GM19324 (cell line): ENCODE measurements around the gene LAMB3.
A peak's percentile ranks its signal among the peaks of the same experiment; 100 is the strongest.

Experiments
- ATAC-seq: cut with Tn5 transposase; IDR thresholded peaks from one replicate; pipeline ENCODE4 v1.9.1; 2021; ENCODE audit warnings: mild to moderate bottlenecking, moderate library complexity; ENCODE audit not compliant: unreplicated experiment, low FRiP score

Gene LAMB3

GRCh38 chr1:209662879-209663327, 10.7 kb upstream of the LAMB3 start:
- ATAC-seq: no peak

- ATAC-seq: no peak
These were observed 8.8 kb upstream of the LAMB3 start for GRCh38 chr1:209661071-209661470.

- ATAC-seq: no peak
These were observed 7.7 kb upstream of the LAMB3 start for GRCh38 chr1:209659909-209660308.

- no peak for ATAC-seq
These were observed 5.7 kb upstream of the LAMB3 start for GRCh38 chr1:209657918-209658317.

- ATAC-seq: no peak
These were observed 5.1 kb upstream of the LAMB3 start for GRCh38 chr1:209657140-209657879.

DNA sequence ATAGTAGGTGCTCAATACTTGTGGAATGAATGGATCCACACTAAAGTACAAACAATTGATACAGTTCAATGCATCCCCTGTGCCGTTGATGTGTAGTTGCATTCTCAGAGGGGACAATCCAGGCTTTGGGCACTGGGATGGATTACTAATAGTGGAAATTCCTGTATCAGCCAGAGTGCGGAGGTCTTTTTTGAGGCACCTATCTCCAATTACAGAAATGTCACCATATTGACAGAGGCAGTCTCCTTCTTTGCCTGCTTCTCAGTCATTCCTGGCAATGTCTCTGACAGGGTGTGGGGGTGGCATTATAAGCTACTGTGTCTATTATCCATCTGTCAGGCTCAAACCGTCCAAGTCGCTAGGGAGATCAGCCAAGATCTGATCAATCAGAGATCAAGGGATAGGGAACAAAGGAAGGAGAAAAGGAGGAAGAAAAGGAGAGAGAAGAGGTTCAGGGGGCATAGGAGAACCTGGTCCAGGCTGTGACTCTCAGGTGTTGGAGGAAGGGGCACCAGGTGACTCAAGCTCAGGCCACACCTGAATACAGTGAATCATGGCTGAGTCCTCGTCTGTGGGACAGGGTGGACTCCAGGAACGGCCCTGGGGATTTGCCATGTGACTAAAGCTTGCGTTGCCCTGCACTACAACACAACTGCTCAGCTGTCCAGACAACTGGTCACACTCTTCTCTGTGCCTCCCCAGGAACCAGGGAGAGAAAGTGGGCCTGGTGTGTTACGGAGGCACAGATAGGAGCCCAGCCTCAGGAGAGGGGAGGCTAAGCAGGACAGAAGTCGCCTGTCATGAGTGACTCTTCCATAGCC, 3.4 kb upstream of the LAMB3 start:
- no peak for ATAC-seq

- peak; percentile 34 for ATAC-seq
These were observed 1.7 kb upstream of the LAMB3 start for GRCh38 chr1:209653915-209654351.

DNA sequence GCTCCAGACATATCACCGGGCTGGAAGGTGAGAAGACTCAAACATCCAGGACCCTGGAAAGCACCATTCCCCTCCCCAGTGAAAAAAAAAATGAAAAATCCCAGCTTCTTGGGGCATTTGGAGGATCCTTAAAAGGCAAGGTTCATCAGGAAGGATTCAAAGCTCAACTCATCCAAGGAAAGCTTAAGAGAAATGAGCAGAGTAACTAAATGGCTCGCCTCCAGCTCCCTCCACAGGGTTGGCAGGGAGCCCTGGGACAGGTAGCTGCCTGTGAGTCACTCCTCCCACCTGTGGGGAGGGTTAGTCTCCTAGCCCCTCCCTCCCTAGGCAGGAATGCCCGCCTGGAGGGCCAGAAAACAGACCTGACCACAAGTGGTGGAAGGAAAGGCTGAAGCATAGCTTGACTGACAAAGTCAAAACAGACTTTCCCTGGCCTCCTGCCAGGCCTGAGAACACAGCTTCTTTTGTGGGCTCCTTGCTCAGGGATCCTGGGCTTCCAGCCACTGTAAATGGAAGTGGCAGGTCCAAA, 712 bp upstream of the LAMB3 start:
- ATAC-seq: no peak

GRCh38 chr1:209651138-209651587, 1.1 kb downstream of the LAMB3 start:
- ATAC-seq: peak; percentile 44

- no peak for ATAC-seq
These were observed 1.8 kb downstream of the LAMB3 start for GRCh38 chr1:209650454-209650853.

GRCh38 chr1:209648931-209649776, 3.1 kb downstream of the LAMB3 start:
- no peak for ATAC-seq

GRCh38 chr1:209648346-209648745, 3.9 kb downstream of the LAMB3 start:
- ATAC-seq: no peak

DNA sequence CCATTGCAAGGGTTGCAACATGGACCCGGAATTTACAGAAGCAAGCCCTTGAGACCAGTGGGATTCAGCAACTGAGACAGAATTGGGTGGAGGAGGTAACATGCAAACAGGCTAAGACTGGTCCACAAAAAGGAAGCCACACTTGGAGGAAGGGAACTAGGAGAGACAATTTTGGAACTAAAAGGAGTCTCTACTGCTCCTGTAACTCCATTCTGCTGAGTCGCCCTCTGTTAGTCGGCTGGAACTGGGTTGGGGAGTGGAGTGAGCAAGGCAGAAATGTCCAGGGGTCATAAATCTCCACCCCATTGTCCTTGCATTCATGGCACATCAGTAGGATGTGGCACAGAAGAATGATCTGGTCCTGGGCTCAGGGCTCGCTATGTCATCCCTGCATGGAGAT, 5.1 kb downstream of the LAMB3 start:
- no peak for ATAC-seq

- ATAC-seq: no peak
These were observed 5.7 kb downstream of the LAMB3 start for GRCh38 chr1:209646558-209646957.

DNA sequence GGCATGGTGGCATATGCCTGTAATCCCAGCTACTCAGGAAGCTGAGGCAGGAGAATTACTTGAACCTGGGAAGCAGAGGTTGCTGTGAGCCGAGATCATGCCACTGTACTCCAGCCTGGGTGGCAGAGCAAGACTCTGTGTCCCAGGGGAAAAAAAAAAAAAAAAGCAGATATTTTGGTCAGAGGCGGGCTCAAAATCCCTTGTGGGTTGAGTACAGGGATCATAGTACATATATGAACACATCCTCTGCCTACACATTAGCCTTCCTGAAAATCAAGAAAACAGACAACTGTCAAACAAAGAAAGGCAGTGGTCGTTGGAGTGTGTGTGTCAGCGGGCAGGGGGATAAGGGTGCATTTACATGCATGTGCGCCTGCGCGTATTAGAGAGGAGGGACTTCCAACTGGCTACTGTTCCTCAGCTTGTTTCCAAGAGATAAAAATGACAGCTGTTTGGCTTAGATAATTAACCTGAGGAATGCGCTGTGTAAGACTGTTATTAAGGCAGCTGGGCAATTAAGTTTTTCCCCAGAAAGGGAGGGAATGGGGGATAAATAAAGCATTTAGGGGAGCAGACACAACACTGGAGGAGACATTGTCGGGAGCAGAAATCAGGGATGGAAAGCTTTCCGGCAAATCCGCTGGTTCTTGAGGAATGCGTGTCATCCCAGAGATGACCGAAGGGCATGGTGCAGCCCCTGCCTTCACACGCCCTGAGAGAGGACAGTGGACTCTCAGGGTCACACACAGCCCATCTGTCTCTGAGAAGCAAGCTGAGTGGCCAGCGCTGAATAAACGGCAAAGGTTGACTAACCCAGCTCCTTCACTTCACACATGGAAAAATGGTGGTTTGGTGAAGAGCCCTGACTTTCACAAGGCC, 6.4 kb downstream of the LAMB3 start:
- ATAC-seq: no peak

GRCh38 chr1:209643285-209644020, 8.8 kb downstream of the LAMB3 start:
- ATAC-seq: no peak

DNA sequence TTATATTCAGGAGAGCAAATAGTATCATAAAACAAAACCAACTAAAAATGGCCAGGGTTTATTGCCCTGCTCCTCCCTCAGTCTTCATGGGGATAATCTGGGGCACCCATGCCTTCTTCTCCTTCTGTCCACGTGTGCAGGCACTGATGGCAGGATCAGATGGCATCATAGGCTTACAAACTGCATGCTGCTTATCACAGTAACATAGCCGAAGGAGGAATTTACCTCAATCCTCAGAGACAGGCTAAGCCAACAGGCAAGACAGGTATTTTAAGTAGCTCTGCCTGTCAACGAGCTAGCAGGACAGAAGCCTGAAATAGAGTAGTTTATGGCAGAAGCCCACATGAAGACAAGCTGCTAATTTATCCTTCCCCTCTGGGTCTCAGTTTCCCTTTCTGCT, 9.4 kb downstream of the LAMB3 start:
- ATAC-seq: no peak

DNA sequence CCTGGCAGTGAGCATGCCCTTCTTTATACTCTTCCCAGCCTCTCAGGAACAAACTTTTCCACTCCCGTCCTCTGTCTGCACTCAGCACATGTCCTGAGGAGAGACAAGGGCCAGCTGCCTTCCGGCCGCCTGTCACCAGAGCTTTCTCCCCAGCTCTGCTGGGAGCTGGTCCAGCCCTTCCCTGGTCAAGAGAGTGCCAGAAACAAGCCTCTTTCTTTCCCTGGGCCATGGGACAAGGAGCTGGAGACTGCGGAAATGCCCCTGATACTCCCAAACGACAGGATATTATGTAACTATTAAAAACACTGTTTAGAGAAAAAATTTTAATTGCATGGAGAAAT, 10.4 kb downstream of the LAMB3 start:
- no peak for ATAC-seq

- ATAC-seq: no peak
These were observed 16.4 kb downstream of the LAMB3 start for GRCh38 chr1:209635850-209636249.
